DOHH2 (cell line): Measurements from ENCODE around the gene ADGRG6.
"Not testable (repeated sequence)": the region's sequence is repeated elsewhere in the genome, so short reads cannot be mapped to it uniquely, and the experiment has no call there.

Experiments used
- H3F3A ChIP-seq: fragments of 200-600 bp; sonication (generic), shearing (Covaris generic); 2 replicates; pipeline ENCODE4 v1.6.0; 2016; ENCODE audit warnings: antibody characterized with exemption, mild to moderate bottlenecking; ENCODE audit not compliant: control insufficient read depth, insufficient read depth
- H3K27ac ChIP-seq: fragments of 200-600 bp; sonication (generic); 2 replicates; pipeline ENCODE4 v1.5.1; 2014; ENCODE audit warnings: low read depth, mild to moderate bottlenecking, low read length, moderate library complexity
- H3K27me3 ChIP-seq: fragments of 200-600 bp; sonication (generic); 2 replicates; pipeline ENCODE4 v1.6.1; 2014; ENCODE audit warnings: mild to moderate bottlenecking, low read length, mixed read lengths; ENCODE audit not compliant: control insufficient read depth
- H3K36me3 ChIP-seq: fragments of 200-600 bp; sonication (generic); 2 replicates; pipeline ENCODE4 v1.6.1; 2014; ENCODE audit warnings: mild to moderate bottlenecking, low read length, moderate library complexity, mixed read lengths; ENCODE audit not compliant: control insufficient read depth
- H3K4me1 ChIP-seq: fragments of 200-600 bp; sonication (generic); 2 replicates; pipeline ENCODE4 v1.6.1; 2014; ENCODE audit warnings: mild to moderate bottlenecking, low read length, mixed read lengths; ENCODE audit not compliant: control insufficient read depth
- H3K4me2 ChIP-seq: fragments of 200-600 bp; sonication (generic); 2 replicates; pipeline ENCODE4 v1.6.0; 2014; ENCODE audit warnings: mild to moderate bottlenecking, low read length, moderate library complexity
- H3K4me3 ChIP-seq: fragments of 200-600 bp; sonication (generic); 2 replicates; pipeline ENCODE4 v1.5.1; 2014; ENCODE audit warnings: mild to moderate bottlenecking, low read length, mixed read lengths
- H3K79me2 ChIP-seq: fragments of 200-600 bp; sonication (generic); 2 replicates; pipeline ENCODE4 v1.6.1; 2014; ENCODE audit warnings: mild to moderate bottlenecking, low read length, mixed read lengths; ENCODE audit not compliant: control insufficient read depth
- H3K9me2 ChIP-seq: fragments of 200-600 bp; sonication (generic); replicated peaks from 2 replicates; pipeline ENCODE4 v1.6.1; 2014; ENCODE audit warnings: mild to moderate bottlenecking, low read length, mixed read lengths; ENCODE audit not compliant: control insufficient read depth
- H3K9me3 ChIP-seq: fragments of 200-600 bp; sonication (generic); 2 replicates; pipeline ENCODE4 v1.6.1; 2014; ENCODE audit warnings: antibody characterized with exemption, low read length, mixed read lengths; ENCODE audit not compliant: control insufficient read depth, insufficient read depth
- H4K20me1 ChIP-seq: fragments of 200-600 bp; sonication (generic); 2 replicates; pipeline ENCODE4 v1.6.0; 2014; ENCODE audit warnings: low read depth, mild to moderate bottlenecking, antibody characterized with exemption, low read length, moderate library complexity; ENCODE audit not compliant: control insufficient read depth, insufficient read depth
- EZH2phosphoT487 ChIP-seq: fragments of 200-600 bp; sonication (generic); IDR thresholded peaks from 2 replicates; pipeline ENCODE4 v1.6.1; 2017; ENCODE audit warnings: borderline replicate concordance, mild to moderate bottlenecking, antibody characterized with exemption, low read length, moderate library complexity, mixed read lengths
- TF ChIP-seq, protein P1 (sequence below): fragments of 200-600 bp; sonication (generic); IDR thresholded peaks from one replicate; pipeline ENCODE4 v1.5.1; 2014; ENCODE audit warnings: antibody characterized with exemption, mild to moderate bottlenecking, low read depth, low read length; ENCODE audit not compliant: poor library complexity, severe bottlenecking

ADGRG6 gene

GRCh38 chr6:142448091-142448729 is 146.4 kb downstream of the ADGRG6 start:
- H3K27me3 ChIP-seq: no peaks in the 10 kb centered on the region
- TF ChIP-seq, protein P1, sequence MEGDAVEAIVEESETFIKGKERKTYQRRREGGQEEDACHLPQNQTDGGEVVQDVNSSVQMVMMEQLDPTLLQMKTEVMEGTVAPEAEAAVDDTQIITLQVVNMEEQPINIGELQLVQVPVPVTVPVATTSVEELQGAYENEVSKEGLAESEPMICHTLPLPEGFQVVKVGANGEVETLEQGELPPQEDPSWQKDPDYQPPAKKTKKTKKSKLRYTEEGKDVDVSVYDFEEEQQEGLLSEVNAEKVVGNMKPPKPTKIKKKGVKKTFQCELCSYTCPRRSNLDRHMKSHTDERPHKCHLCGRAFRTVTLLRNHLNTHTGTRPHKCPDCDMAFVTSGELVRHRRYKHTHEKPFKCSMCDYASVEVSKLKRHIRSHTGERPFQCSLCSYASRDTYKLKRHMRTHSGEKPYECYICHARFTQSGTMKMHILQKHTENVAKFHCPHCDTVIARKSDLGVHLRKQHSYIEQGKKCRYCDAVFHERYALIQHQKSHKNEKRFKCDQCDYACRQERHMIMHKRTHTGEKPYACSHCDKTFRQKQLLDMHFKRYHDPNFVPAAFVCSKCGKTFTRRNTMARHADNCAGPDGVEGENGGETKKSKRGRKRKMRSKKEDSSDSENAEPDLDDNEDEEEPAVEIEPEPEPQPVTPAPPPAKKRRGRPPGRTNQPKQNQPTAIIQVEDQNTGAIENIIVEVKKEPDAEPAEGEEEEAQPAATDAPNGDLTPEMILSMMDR: no peak
- TF ChIP-seq EZH2phosphoT487: no peak
- H3K4me2 ChIP-seq: no peak overlapping the region
- no peaks in the 10 kb centered on the region for H3K4me1 ChIP-seq
- H3K4me3 ChIP-seq: no peak overlapping the region
- no peaks in the 10 kb centered on the region for H4K20me1 ChIP-seq
- H3K79me2 ChIP-seq: no peaks in the 10 kb centered on the region
- H3K36me3 ChIP-seq: no peaks in the 10 kb centered on the region
- no peaks in the 10 kb centered on the region for H3K9me3 ChIP-seq
- no peaks in the 10 kb centered on the region for H3F3A ChIP-seq
- H3K27ac ChIP-seq: no peak overlapping the region
- H3K9me2 ChIP-seq: no peaks in the 10 kb centered on the region

DNA sequence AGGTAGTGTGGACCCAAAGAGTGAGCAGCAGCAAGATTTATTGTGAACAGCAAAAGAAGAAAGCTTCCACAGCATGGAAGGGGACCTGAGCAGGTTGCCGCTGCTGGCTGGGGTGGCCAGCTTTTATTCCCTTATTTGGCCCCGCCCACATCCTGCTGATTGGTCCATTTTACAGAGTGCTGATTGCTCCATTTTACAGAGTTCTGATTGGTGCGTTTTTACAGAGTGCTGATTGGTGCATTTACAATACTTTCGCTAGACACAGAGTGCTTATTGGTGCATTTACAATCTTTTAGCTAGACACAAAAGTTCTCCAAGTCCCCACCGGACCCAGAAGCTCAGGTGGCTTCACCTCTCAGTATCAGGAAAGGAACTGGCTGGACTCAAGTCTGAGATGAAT is 149.0 kb downstream of the ADGRG6 start:
- not testable (repeated sequence) for H3K4me2 ChIP-seq, H3K36me3 ChIP-seq, H3K4me3 ChIP-seq, H3K9me3 ChIP-seq, H3K4me1 ChIP-seq, H3K27ac ChIP-seq, H4K20me1 ChIP-seq, H3F3A ChIP-seq, H3K9me2 ChIP-seq, H3K27me3 ChIP-seq, H3K79me2 ChIP-seq

- Histone ChIP-seq H3K9me2 (no peaks in the 10 kb centered on the region), H3K9me3 (no peaks in the 10 kb centered on the region), H3K4me1 (no peaks in the 10 kb centered on the region), H4K20me1 (no peaks in the 10 kb centered on the region), H3K4me2 (no peak overlapping the region), H3K36me3 (no peaks in the 10 kb centered on the region), H3F3A (no peaks in the 10 kb centered on the region), H3K27ac (no peak overlapping the region), H3K27me3 (no peaks in the 10 kb centered on the region), H3K79me2 (no peaks in the 10 kb centered on the region), H3K4me3 (no peak overlapping the region)
- TF ChIP-seq, protein P1: no peak
- TF ChIP-seq EZH2phosphoT487: no peak
Observed at GRCh38 chr6:142452993-142453392, 151.2 kb downstream of the ADGRG6 start.

GRCh38 chr6:142454196-142454595 is 152.4 kb downstream of the ADGRG6 start:
- H3K4me1 ChIP-seq, H3F3A ChIP-seq, H3K27me3 ChIP-seq, H3K4me2 ChIP-seq, H3K27ac ChIP-seq, H3K4me3 ChIP-seq, H4K20me1 ChIP-seq, H3K9me2 ChIP-seq, H3K79me2 ChIP-seq, H3K9me3 ChIP-seq, H3K36me3 ChIP-seq: not testable (repeated sequence)

DNA sequence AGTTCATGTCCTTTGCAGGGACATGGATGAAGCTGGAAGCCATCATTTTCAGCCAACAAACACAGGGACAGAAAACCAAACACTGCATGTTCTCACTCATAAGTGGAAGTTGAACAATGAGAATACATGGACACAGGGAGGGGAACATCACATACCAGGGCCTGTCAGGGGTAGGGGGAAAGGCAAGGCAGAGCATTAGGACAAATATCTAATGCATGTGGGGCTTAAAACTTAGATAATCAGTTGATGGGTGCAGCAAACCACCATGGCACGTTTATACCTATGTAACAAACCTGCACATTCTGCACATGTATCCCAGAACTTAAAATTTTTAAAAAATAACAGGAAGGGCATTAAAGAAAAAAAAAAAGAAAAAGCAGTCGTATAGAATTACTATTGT is 153.0 kb downstream of the ADGRG6 start:
- not testable (repeated sequence) for H3K36me3 ChIP-seq, H3K4me1 ChIP-seq, H3K27me3 ChIP-seq, H3K9me3 ChIP-seq, H3K9me2 ChIP-seq, H3K4me2 ChIP-seq, H3K27ac ChIP-seq, H3K4me3 ChIP-seq, H3K79me2 ChIP-seq, H3F3A ChIP-seq, H4K20me1 ChIP-seq
